ENCODE results near the gene DHRS1. TPM values are rescaled to one million over a fixed set of nuclear protein-coding genes. Genes with fewer than 3 reads are reported as not detected.

DHRS1 gene
- total RNA-seq, 1 experiment from 2014 or later: 8.9 TPM

GRCh38 chr14:24282736-24283135, 16.8 kb downstream of the DHRS1 start:
- intact Hi-C loops (cut with micrococcal nuclease; ENCODE audit: unreplicated experiment): no loop called here
- H3K4me1 ChIP-seq (ENCODE audit: control insufficient read depth, insufficient read depth, low read length): no peaks in the 10 kb centered on the region
- no peaks in the 10 kb centered on the region for H3K36me3 ChIP-seq (ENCODE audit: control insufficient read depth, insufficient read depth, low read length)
- H3K4me3 ChIP-seq (ENCODE audit: low read depth in 2 of 2, low read length in 2 of 2): no peak overlapping the region
- ChIA-PET POLR2A (no interaction called here), CTCF (interaction anchor here (1.2 kb wide), 1 partner anchor 40 kb away, joined by 3 read pairs; the partner anchor contains the start of gene TINF2)
- H3K9me3 ChIP-seq (ENCODE audit: control insufficient read depth, insufficient read depth, low read depth, low read length): no peaks in the 10 kb centered on the region
- H3K27ac ChIP-seq (ENCODE audit: low read length): no peak overlapping the region
- in situ Hi-C loops (cut with HindIII; ENCODE audit: low pct_unique_long_range_greater_than_20kb, low sequenced_read_pairs): no loop called here
- BruUV-seq (replicated peaks): no TSS peak
- no peak for DNase-seq (ENCODE audit: low read depth, low spot score)
- no peak for TF ChIP-seq TCF7L2 (IDR thresholded peaks at IDR 0.05; ENCODE audit: low read depth, low read length)
- no peak for TF ChIP-seq CTCF (IDR thresholded peaks at IDR 0.05)
- no peak for TF ChIP-seq POLR2AphosphoS5 (IDR thresholded peaks at IDR 0.05; ENCODE audit: low read depth, low read length)
- no peak for TF ChIP-seq SIN3A (IDR thresholded peaks at IDR 0.05; ENCODE audit: borderline replicate concordance, insufficient read depth, low read depth, low read length)
- TF ChIP-seq REST (IDR thresholded peaks at IDR 0.05; ENCODE audit: insufficient read depth in 1 of 2, low read depth in 2 of 2, low read length in 1 of 2): no peak
- no peaks in the 10 kb centered on the region for H3K27me3 ChIP-seq (ENCODE audit: control insufficient read depth, insufficient read depth, low read length)
- ATAC-seq: no peak

GRCh38 chr14:24281636-24282035, 17.9 kb downstream of the DHRS1 start:
- BruUV-seq (replicated peaks): no TSS peak
- Histone ChIP-seq H3K4me3 (ENCODE audit: low read depth in 2 of 2, low read length in 2 of 2) (no peak overlapping the region), H3K9me3 (ENCODE audit: control insufficient read depth, insufficient read depth, low read depth, low read length) (no peaks in the 10 kb centered on the region), H3K36me3 (ENCODE audit: control insufficient read depth, insufficient read depth, low read length) (no peaks in the 10 kb centered on the region), H3K4me1 (ENCODE audit: control insufficient read depth, insufficient read depth, low read length) (no peaks in the 10 kb centered on the region), H3K27ac (ENCODE audit: low read length) (no peak overlapping the region), H3K27me3 (ENCODE audit: control insufficient read depth, insufficient read depth, low read length) (no peaks in the 10 kb centered on the region)
- ChIA-PET POLR2A (no interaction called here), CTCF (no interaction called here)
- DNase-seq (ENCODE audit: low read depth, low spot score) (no peak), ATAC-seq (no peak)
- intact Hi-C loops (cut with micrococcal nuclease; ENCODE audit: unreplicated experiment): no loop called here
- in situ Hi-C loops (cut with HindIII; ENCODE audit: low pct_unique_long_range_greater_than_20kb, low sequenced_read_pairs): no loop called here
- TF ChIP-seq POLR2AphosphoS5 (IDR thresholded peaks at IDR 0.05; ENCODE audit: low read depth, low read length): no peak
- TF ChIP-seq SIN3A (IDR thresholded peaks at IDR 0.05; ENCODE audit: borderline replicate concordance, insufficient read depth, low read depth, low read length): no peak
- TF ChIP-seq CTCF (IDR thresholded peaks at IDR 0.05): no peak
- no peak for TF ChIP-seq TCF7L2 (IDR thresholded peaks at IDR 0.05; ENCODE audit: low read depth, low read length)
- no peak for TF ChIP-seq REST (IDR thresholded peaks at IDR 0.05; ENCODE audit: insufficient read depth in 1 of 2, low read depth in 2 of 2, low read length in 1 of 2)

Data from Panc1 (cell line).